Endothelial cell of umbilical vein (primary cell): ENCODE measurements around the gene OSER1. TPM values are rescaled to one million over a fixed set of nuclear protein-coding genes. Genes with fewer than 3 reads are reported as not detected.

Experiments used
- BruUV-seq: library from RNA; stranded (reverse); fragments of 400-500 nt; replicated peaks from 2 replicates; lab custom pipeline; 2021; lab: Mats Ljungman, UMichigan
- CTCF ChIA-PET: fragments of 300-600, 350-600 bp; sonication (Branson Sonifier 250); formaldehyde crosslinking; loops from one replicate; lab custom pipeline; 2021; ENCODE audit warnings: antibody characterized with exemption, inconsistent platforms; lab: Charles Lee
- POLR2A ChIA-PET: fragments of 300-600, 350-600 bp; sonication (Branson Sonifier 250); formaldehyde crosslinking; loops from one replicate; lab custom pipeline; 2021; ENCODE audit warnings: antibody characterized with exemption, inconsistent platforms; lab: Charles Lee
- DNase-seq: peaks from one replicate; pipeline ENCODE4 v3.0.0-alpha.2; 2011; ENCODE audit warnings: low read depth, low spot score
- FAIRE-seq: peaks from 2 replicates; lab custom pipeline; 2011; peaks lifted over from hg19 to GRCh38; lab: Jason Lieb, UNC
- H2AFZ ChIP-seq: 2 replicates; pipeline ENCODE4 v1.6.0; 2012; ENCODE audit warnings: low read depth, low read length, control low read depth, inconsistent platforms
- H3K27ac ChIP-seq: 2 replicates; pipeline ENCODE4 v1.5.1; 2011; ENCODE audit warnings: low read depth, mild to moderate bottlenecking, control low read depth, low read length, moderate library complexity; ENCODE audit not compliant: insufficient read depth
- H3K27me3 ChIP-seq, 2 experiments: 2 replicates each; pipeline versions ENCODE4 v1.6.0 to v1.6.1; 2011; ENCODE audit warnings: low read length in 2 of 2, mixed read lengths in 1 of 2; ENCODE audit not compliant: control insufficient read depth in 2 of 2, insufficient read depth in 2 of 2
- H3K36me3 ChIP-seq, 2 experiments: 2 replicates in 1 of 2; 3 replicates in 1 of 2; pipeline ENCODE4 v1.5.1; 2011; ENCODE audit warnings: low read length in 2 of 2, mild to moderate bottlenecking in 1 of 2, moderate library complexity in 1 of 2; ENCODE audit not compliant: control insufficient read depth in 2 of 2, insufficient read depth in 2 of 2; ENCODE audit errors: extremely low read depth in 1 of 2
- H3K4me1 ChIP-seq: 3 replicates; pipeline ENCODE4 v1.5.1; 2011; ENCODE audit warnings: mild to moderate bottlenecking, low read length; ENCODE audit not compliant: control insufficient read depth, insufficient read depth; ENCODE audit errors: extremely low read depth
- H3K4me2 ChIP-seq: 2 replicates; pipeline ENCODE4 v1.6.1; 2011; ENCODE audit warnings: low read length, control low read depth, mixed read lengths; ENCODE audit not compliant: insufficient read depth
- H3K4me3 ChIP-seq, 3 experiments: fragments of 200-600 bp in 1 of 3; sonication (generic), shearing (Covaris generic) in 1 of 3; replicated peaks in 1 of 3; 2 replicates each; pipeline ENCODE4 v1.5.1; 2011 to 2016; ENCODE audit warnings: control low read depth in 3 of 3, low read length in 3 of 3, mild to moderate bottlenecking in 2 of 3, inconsistent platforms in 1 of 3, low read depth in 1 of 3, moderate library complexity in 1 of 3; ENCODE audit not compliant: insufficient read depth in 1 of 3
- H3K79me2 ChIP-seq: 2 replicates; pipeline ENCODE4 v1.6.0; 2012; ENCODE audit warnings: low read length, inconsistent platforms; ENCODE audit not compliant: control insufficient read depth, insufficient read depth
- H3K9ac ChIP-seq: replicated peaks from 2 replicates; pipeline ENCODE3; 2011; ENCODE audit warnings: low read length, control low read depth; ENCODE audit not compliant: insufficient read depth; ENCODE audit errors: extremely low read depth
- H3K9me1 ChIP-seq: replicated peaks from 3 replicates; pipeline ENCODE4 v1.6.0; 2011; ENCODE audit warnings: mild to moderate bottlenecking, low read length; ENCODE audit not compliant: control insufficient read depth, insufficient read depth; ENCODE audit errors: extremely low read depth
- H3K9me3 ChIP-seq: replicated peaks from 2 replicates; pipeline ENCODE4 v1.5.1; 2012; ENCODE audit warnings: low read length, inconsistent platforms; ENCODE audit not compliant: control insufficient read depth, insufficient read depth
- H4K20me1 ChIP-seq: replicated peaks from 2 replicates; pipeline ENCODE3; 2011; ENCODE audit warnings: mild to moderate bottlenecking, low read length; ENCODE audit not compliant: control insufficient read depth, insufficient read depth; ENCODE audit errors: extremely low read depth
- CTCF ChIP-seq, 2 donors: IDR thresholded peaks; 1 replicate in 1 of 2; 2 replicates in 1 of 2; pipeline ENCODE4 v1.5.1; 2011; ENCODE audit warnings: low read length in 2 of 2, mild to moderate bottlenecking in 2 of 2, moderate library complexity in 2 of 2, control low read depth in 1 of 2, inconsistent platforms in 1 of 2, low read depth in 1 of 2; ENCODE audit not compliant: insufficient read depth in 1 of 2; ENCODE audit errors: extremely low read depth in 1 of 2
- EZH2 ChIP-seq: IDR thresholded peaks from 2 replicates; pipeline ENCODE4 v1.6.1; 2012; ENCODE audit warnings: borderline replicate concordance, low read depth, mild to moderate bottlenecking, moderate library complexity, low read length, inconsistent platforms; ENCODE audit not compliant: severe bottlenecking
- FOS ChIP-seq: IDR thresholded peaks from 2 replicates; pipeline ENCODE4 v1.6.1; 2011; ENCODE audit warnings: mild to moderate bottlenecking, low read length, moderate library complexity, borderline replicate concordance; ENCODE audit not compliant: insufficient read depth
- GATA2 ChIP-seq: IDR thresholded peaks from 2 replicates; pipeline ENCODE4 v1.7.0; 2011; ENCODE audit warnings: low read depth, mild to moderate bottlenecking, moderate library complexity, mixed read lengths, low read length; ENCODE audit not compliant: insufficient read length, insufficient read depth
- JUN ChIP-seq: IDR thresholded peaks from 2 replicates; pipeline ENCODE4 v1.6.1; 2011; ENCODE audit warnings: borderline replicate concordance, low read depth; ENCODE audit not compliant: insufficient read length, insufficient read depth
- MAX ChIP-seq: IDR thresholded peaks from 2 replicates; pipeline ENCODE4 v1.6.1; 2011; ENCODE audit not compliant: insufficient read depth, insufficient read length
- MYC ChIP-seq: IDR thresholded peaks from one replicate; pipeline ENCODE4 v1.6.1; 2011; ENCODE audit warnings: mild to moderate bottlenecking, low read depth, low read length
- POLR2A ChIP-seq: IDR thresholded peaks from 2 replicates; pipeline ENCODE4 v1.6.1; 2012; ENCODE audit warnings: low read depth, mild to moderate bottlenecking, control low read depth, low read length
- POLR2AphosphoS5 ChIP-seq: IDR thresholded peaks from 2 replicates; pipeline ENCODE4 v1.6.1; 2012; ENCODE audit warnings: low read depth, mild to moderate bottlenecking, control low read depth, low read length, moderate library complexity; ENCODE audit not compliant: insufficient read depth
- dilution Hi-C: fragments of 300-500 bp; cut with MboI; formaldehyde crosslinking; loops from one replicate; pipeline ENCODE4 v1.15.0; 2019; ENCODE audit warnings: low sequenced_read_pairs; ENCODE audit not compliant: extremely low pct_ligation_motif_present
- intact Hi-C: fragments of 100-400 bp; cut with micrococcal nuclease; formaldehyde crosslinking; loops from one replicate; pipeline ENCODE4 v1.10.0; 2022
- polyA plus RNA-seq, 4 experiments: library from polyadenylated mRNA; depleted of rRNA in 3 of 4; stranded (reverse) in 3 of 4; unstranded in 1 of 4; fragments of >200 nt; gene quantifications; 2 replicates each; pipeline versions ENCODE4 v1.2.1 to v1.2.3, GENCODE V29; 2011 to 2012; ENCODE audit warnings: missing spikeins in 1 of 4
- total RNA-seq: library from RNA; stranded (reverse); gene quantifications from 2 replicates; pipeline ENCODE4 v1.2.3, GENCODE V29; 2021

OSER1 gene
- total and polyA plus RNA-seq, 2 donors (not counting 3 experiments of a cell fraction or from before 2014, with no cell fraction given) = 30.8 to 36.0 TPM

- H3K9me1 ChIP-seq = no peaks in the 10 kb centered on the region
- intact Hi-C loops (no loop called here), dilution Hi-C loops (no loop called here)
- no peaks in the 10 kb centered on the region for H4K20me1 ChIP-seq
- no peak overlapping the region for H3K9ac ChIP-seq
- no peaks in the 10 kb centered on the region for H3K79me2 ChIP-seq
- no peaks in the 10 kb centered on the region for H3K36me3 ChIP-seq
- BruUV-seq = no TSS peak
- H3K9me3 ChIP-seq = no peaks in the 10 kb centered on the region
- no peak overlapping the region for H3K27ac ChIP-seq
- no peak overlapping the region for H3K4me3 ChIP-seq
- no peak overlapping the region for H3K4me2 ChIP-seq
- FAIRE-seq = no peak
- no peak for DNase-seq
- POLR2A ChIA-PET = no interaction called here
- TF ChIP-seq GATA2 = no peak
- TF ChIP-seq FOS = no peak
- no peak for TF ChIP-seq POLR2AphosphoS5
- TF ChIP-seq EZH2 = no peak
- no peak for TF ChIP-seq JUN
- TF ChIP-seq MAX = no peak
- TF ChIP-seq MYC = no peak
- no peak for TF ChIP-seq CTCF (IDR thresholded peaks at IDR 0.05; ENCODE audit: extremely low read depth in 1 of 2, insufficient read depth in 1 of 2, low read depth in 1 of 2, low read length in 2 of 2)
- TF ChIP-seq POLR2A = no peak
- no peaks in the 10 kb centered on the region for H3K4me1 ChIP-seq
- H3K27me3 ChIP-seq = no peaks in the 10 kb centered on the region
- CTCF ChIA-PET = interaction anchor here (0.9 kb wide), 1 partner anchor 58 kb away, joined by 3 read pairs; no protein-coding TSS in a partner anchor
- H2AFZ ChIP-seq = no peak overlapping the region
Observed at GRCh38 chr20:44254073-44254472, 43.5 kb upstream of the OSER1 start.
